Fibroblast of mammary gland (primary cell): ENCODE measurements around the gene LRRC28.
A peak's percentile ranks its signal among the peaks of the same experiment; 100 is the strongest.

ENCODE experiments used
- DNase-seq: peaks from one replicate; pipeline ENCODE4 v3.0.0-alpha.2; 2010; ENCODE audit warnings: low read depth
- H3K4me3 ChIP-seq: 2 replicates; pipeline ENCODE4 v1.5.1; 2011; ENCODE audit warnings: low read depth, mild to moderate bottlenecking, low read length, moderate library complexity; ENCODE audit not compliant: control insufficient read depth
- CTCF ChIP-seq: conservative IDR thresholded peaks from 2 replicates; pipeline ENCODE4 v1.5.1; 2011; ENCODE audit warnings: low read depth, low read length, inconsistent platforms; ENCODE audit not compliant: control insufficient read depth, insufficient read depth

LRRC28 gene

GRCh38 chr15:99413955-99414754 is 162.9 kb downstream of the LRRC28 start:
- DNase-seq: no peak
- no peak overlapping the region for H3K4me3 ChIP-seq
- TF ChIP-seq CTCF: no peak

- DNase-seq: peak; percentile 12
- H3K4me3 ChIP-seq: no peak overlapping the region
- no peak for TF ChIP-seq CTCF
These were observed 163.8 kb downstream of the LRRC28 start for GRCh38 chr15:99414755-99415731.

- no peak for DNase-seq
- no peak overlapping the region for H3K4me3 ChIP-seq
- no peak for TF ChIP-seq CTCF
These were observed 165.2 kb downstream of the LRRC28 start for GRCh38 chr15:99416191-99417188.

- DNase-seq: no peak
- H3K4me3 ChIP-seq: no peak overlapping the region
- TF ChIP-seq CTCF: no peak
These were observed 169.9 kb downstream of the LRRC28 start for GRCh38 chr15:99421172-99421656.

GRCh38 chr15:99421758-99422157 is 170.5 kb downstream of the LRRC28 start:
- no peak for TF ChIP-seq CTCF
- no peak for DNase-seq
- H3K4me3 ChIP-seq: no peak overlapping the region
